NCI-H2029 treated with DMSO at 0.1 percent for 48 hours (cell line): Measurements from ENCODE around the gene INTU.
A peak's percentile ranks its signal among the peaks of the same experiment; 100 is the strongest.
"Not testable (repeated sequence)": the region's sequence is repeated elsewhere in the genome, so short reads cannot be mapped to it uniquely, and the experiment has no call there.

Source experiments
- DNase-seq: peaks from one replicate; lab custom pipeline; 2025; lab: John Stamatoyannopoulos, UW

The INTU gene

DNA sequence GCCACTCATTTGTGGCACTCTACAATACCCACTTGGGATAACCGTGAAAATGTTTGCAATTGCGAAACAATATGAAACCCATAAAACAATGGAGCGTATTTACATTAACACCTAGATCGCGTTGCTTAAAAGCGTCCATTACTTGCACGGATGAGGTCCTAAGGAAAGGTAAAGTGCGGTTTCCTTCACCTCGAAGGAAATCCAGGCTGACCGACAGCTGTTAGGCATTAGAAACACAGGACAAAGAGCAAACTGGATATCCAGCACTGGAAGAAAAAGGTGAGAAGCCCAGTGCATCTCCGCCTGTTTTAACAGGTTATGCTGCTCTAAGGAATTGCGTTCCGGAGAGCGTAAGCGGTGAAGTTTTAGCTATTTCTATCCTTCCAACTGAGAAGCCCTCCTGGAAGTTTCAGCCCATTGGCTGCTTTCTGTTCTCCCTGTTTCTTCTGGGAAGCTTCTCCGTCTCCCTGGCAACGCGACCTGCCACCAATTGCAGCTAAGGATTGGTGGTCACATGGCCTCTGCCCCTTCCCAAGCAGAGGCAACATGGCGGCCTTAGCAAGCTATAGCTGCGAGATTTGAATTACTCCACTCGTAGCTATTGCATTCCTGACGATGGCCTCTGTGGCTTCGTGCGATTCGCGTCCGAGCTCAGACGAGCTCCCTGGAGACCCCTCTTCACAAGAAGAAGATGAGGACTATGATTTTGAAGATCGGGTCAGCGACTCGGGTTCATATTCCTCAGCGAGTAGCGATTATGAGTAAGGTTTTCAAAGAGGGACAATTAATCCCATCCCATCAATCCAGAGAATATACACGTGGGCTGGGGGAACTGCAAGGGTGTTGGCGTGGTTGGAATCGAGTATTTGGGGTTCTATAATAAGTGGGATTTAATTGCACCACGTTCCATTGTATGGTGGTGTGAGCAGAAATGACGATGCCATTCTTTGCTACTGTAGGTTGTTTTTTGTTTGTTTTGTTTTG is at the start of gene INTU:
Gene INTU (plus strand): TSS at position 538 of the 984 bp plus-strand sequence. CDS start 78 bp downstream, at position 616.
- DNase-seq, result peak; percentile 61

- DNase-seq, result not testable (repeated sequence)
Measured at GRCh38 chr4:127586496-127586895, 46.3 kb upstream of the INTU start.

DNA sequence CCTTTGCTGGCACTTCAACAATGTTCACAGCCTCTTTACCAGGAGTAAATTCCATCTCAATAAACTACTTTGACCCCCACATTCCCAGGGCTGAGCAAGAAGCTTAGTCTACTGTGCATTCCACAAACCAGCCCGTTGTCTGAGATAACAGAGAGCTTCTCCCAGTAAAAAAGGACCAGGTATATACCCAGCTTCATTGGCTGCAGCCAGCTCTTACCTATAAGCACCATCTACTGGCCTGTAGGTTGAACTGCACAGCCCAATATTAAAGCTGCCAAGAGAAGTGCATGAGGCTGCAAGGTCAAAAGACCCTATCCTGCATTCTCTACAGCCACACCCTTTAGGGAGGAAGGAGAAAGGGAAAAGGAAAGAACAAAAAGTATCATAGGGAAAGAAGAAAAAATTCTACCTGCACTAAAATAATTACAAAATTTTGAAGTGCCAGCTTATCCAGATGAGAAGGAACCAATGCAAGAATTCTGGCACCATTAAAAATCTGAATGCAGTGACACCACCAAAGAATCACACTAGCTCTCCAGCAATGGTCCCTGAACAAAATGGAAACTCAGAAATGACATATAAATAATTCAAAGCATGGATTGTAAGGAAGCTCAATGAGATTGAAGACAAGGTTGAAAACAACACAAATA is 45.7 kb upstream of the INTU start:
- peak; percentile 13 for DNase-seq

DNA sequence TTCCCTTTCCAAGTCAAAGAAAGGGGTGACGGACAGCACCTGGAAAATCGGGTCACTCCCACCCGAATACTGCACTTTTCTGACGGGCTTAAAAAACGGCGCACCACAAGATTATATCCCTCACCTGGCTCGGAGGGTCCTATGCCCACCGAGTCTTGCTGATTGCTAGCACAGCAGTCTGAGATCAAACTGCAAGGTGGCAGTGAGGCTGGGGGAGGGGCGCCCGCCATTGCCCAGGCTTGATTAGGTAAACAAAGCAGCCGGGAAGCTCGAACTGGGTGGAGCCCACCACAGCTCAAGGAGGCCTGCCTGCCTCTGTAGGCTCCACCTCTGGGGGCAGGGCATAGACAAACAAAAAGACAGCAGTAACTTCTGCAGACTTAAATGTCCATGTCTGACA is 43.6 kb upstream of the INTU start:
- DNase-seq, result not testable (repeated sequence)

DNA sequence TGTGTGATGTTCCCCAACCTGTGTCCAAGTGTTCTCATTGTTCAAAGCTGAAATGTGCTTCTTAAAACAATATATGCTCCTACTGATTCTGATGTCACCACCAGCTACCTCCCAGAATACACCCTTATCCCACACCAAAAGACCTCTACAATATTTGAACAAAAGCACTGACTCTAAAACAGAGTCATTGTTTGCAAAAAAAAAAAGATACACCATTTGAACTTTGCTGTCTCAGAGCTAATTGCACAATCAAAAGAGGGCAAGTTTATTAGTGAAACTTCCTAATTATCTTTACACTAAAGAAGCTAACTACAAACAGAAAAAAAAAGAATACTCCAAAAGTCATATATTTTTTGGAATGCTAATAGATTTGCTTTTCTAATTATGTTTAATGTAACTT is 34.1 kb upstream of the INTU start:
- DNase-seq, result no peak

DNA sequence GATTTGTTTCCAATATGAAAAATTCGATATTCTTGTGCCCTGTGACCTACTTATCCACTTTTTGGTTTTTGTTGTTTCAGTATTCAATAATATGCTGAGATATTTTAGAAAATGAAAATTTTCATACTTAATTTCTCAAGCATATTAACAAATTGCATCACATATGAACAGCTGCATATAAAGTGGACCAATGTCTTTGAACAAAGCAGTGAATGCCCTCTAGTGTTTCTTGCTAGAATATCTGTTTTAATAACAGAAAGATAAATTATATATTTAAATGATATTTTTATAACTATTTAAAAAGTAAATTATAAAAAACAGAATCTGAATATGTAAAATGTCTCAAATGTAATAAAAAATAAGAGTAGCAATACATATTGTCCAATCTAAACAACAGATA is 31.7 kb upstream of the INTU start:
- DNase-seq, result no peak

- DNase-seq, result peak; percentile 42
Measured at GRCh38 chr4:127604949-127605709, 27.6 kb upstream of the INTU start.

DNA sequence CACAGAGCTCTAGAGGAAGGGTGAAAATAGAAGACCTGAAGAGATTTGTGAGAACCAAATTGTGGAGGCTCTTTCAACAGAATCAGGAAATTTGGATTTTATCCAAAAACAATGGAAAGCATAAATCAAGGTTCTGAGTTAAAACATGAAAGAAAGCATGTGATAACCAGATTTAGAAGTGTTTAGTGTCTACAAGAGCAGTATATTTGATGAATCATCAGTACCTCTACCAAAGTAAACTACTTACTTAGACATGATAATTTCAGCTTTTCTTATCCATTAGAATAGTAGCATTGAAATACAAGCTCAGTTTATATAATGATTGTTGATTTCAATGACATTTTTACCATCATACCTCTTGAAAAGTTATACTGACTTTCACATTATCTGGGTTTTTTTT is 25.9 kb upstream of the INTU start:
- no peak for DNase-seq

DNA sequence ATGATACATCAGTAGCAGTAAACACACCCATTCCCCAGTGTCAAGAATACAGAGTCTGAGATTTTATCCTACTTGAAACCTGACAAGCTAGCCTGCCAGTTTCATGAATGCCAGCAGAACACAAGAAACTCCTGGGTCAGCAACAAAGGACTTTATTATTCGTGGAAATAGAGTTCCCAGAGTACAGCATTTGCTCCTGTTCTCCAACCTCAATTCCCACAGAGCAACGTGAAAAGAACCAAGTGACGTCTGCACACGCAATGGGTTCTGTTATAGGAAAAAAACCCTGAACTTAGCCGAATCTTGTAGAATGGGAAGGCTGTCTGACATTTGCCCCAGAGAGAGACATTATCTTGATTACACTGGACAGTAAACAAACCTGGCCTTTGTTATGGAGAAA is 23.3 kb upstream of the INTU start:
- DNase-seq, result no peak

GRCh38 chr4:127610488-127610887 is 22.3 kb upstream of the INTU start:
- DNase-seq, result no peak

GRCh38 chr4:127616898-127617297 is 15.9 kb upstream of the INTU start:
- DNase-seq, result no peak

GRCh38 chr4:127618427-127618826 is 14.3 kb upstream of the INTU start:
- DNase-seq, result no peak

GRCh38 chr4:127622621-127622920 is 10.2 kb upstream of the INTU start:
- no peak for DNase-seq

DNA sequence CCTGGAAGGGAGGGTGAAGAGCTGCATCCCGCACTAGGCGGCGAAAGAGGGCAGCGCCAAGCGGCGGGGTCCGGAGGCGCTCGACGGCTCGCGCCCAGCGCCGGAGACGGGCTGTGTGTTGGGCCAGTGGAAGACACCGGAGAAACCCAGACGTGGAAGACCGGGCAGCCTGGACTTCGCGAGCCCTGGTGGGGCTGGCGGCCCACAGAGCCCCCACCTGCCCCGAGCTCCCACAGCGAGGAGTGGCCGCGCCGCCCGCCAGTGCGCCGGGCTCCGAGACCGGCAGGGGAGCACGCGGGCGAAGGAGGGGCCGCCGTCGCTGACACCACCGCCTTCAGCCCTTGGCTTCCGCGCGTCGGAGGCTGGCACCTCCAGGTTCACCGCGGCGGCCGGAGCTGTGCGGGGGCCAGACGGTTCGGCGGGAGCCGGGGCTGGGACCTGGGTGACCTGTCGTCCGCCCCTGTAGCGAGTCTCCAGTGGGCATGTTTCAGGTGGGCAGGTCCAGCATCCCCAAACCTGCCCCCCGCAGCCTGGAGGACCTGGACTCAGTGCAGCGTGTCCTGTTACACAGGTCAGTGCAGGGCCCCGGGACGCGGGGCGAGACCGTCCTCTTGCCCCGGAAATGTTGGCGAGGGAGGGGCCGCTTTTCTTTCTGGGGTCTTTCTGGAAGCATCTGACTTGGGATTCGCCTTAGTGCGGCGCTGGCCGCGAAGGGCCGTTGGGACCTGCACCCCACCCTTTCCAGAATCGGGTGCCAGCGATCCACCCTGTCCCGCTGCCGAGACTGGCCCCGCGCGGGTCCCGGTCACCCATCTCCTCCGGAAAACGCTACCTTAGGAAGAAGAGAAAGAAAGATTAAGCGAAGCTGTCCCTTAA is 9.6 kb upstream of the INTU start:
- no peak for DNase-seq

GRCh38 chr4:127623797-127624083 is 9.0 kb upstream of the INTU start:
- DNase-seq, result no peak

DNA sequence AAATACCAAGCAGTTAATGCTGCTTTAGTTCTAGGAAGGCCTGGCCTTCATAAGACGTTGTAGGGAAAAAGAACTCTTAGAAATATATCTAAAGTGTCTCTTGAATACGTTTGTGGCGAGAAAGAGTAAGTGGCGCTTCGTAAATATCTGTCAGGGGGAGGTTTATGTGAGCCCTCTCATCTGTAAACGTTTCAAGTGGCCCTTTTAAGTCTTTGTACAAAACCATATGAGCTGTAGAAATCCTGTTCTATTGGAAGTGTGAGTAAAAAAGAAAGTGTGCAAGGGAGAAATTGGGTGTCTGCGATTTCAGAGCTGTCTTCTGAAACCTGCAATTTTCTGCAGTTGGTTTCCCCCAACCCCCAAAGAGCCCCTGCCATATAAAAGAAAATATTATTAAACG is 8.6 kb upstream of the INTU start:
- no peak for DNase-seq

GRCh38 chr4:127629371-127629770 is 3.4 kb upstream of the INTU start:
- no peak for DNase-seq

GRCh38 chr4:127630152-127630551 is 2.6 kb upstream of the INTU start:
- no peak for DNase-seq

GRCh38 chr4:127631420-127631819 is 1.3 kb upstream of the INTU start:
- DNase-seq, result no peak

GRCh38 chr4:127634181-127634580 is 1.4 kb downstream of the INTU start:
- DNase-seq, result no peak

DNA sequence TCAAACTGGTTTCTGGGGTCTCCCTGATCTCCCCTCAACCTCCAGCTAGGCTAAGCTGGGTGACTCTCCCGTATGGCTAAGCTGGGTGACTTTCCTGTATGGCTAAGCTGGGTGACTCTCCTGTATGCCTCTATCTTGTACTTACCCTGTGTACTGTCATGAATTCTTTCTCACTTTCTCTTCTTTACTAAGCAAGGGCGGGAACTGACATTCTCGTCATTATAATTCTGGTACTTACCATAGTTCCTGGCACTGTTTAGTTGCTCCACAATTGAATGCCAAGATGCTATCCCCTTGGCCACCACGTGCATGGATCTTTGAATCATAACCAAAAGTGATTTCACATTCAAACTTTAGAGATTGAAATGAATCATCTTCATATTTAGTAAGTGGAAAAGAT is 8.8 kb downstream of the INTU start:
- DNase-seq, result no peak

GRCh38 chr4:127642169-127642568 is 9.4 kb downstream of the INTU start:
- DNase-seq, result no peak
